Measurements from ENCODE around the gene TMEM123. TPM values are rescaled to one million over a fixed set of nuclear protein-coding genes. Genes with fewer than 3 reads are reported as not detected.

The TMEM123 gene
- total RNA-seq, 1 experiment from 2014 or later, result 116 TPM

DNA sequence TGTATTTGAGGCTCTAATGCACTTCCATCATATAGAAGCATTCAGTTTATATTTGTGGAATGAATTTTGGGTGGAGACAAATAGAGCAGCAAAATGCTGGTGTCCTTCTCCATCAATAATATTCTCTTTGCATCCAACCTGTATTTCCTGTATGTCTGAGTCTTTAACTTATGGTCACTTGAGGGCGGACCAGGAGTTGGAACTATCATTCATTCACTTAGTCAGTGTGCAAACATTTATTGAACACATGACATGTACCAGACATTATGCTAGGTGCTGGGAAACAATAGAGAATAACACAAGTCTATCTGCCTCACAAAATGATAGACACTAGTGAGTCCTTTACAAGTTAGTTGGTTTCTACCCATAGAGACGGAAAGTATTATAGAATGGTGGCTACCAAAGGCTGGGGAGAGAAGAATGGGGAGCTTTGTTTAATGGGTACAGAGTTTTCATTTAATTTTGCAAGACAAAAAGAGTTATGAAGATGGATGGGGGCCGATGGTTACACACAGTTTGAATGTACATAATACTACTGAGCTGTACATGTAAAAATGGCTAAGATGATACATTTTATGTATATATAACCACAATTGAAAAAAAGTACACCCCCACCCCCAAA is 4.6 kb upstream of the TMEM123 start:
- peaks cover 25% of the 10 kb centered on the region for H3K4me1 Mint-ChIP-seq

More for the DNA sequence above, 4.6 kb upstream of the TMEM123 start:
- H3K27me3 Mint-ChIP-seq (ENCODE audit: low read depth), result peaks cover 16% of the 10 kb centered on the region
- CTCF ChIA-PET, result no interaction called here
- no peak overlapping the region for H3K4me3 Mint-ChIP-seq
- TF ChIP-seq, protein P1, sequence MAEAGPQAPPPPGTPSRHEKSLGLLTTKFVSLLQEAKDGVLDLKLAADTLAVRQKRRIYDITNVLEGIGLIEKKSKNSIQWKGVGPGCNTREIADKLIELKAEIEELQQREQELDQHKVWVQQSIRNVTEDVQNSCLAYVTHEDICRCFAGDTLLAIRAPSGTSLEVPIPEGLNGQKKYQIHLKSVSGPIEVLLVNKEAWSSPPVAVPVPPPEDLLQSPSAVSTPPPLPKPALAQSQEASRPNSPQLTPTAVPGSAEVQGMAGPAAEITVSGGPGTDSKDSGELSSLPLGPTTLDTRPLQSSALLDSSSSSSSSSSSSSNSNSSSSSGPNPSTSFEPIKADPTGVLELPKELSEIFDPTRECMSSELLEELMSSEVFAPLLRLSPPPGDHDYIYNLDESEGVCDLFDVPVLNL (CRISPR knock-in tag; IDR thresholded peaks at IDR 0.05; ENCODE audit: borderline replicate concordance, low read depth), result no peak
- TF ChIP-seq ZNF671 (CRISPR knock-in tag; IDR thresholded peaks at IDR 0.05), result no peak
- TF ChIP-seq JAZF1 (CRISPR knock-in tag; IDR thresholded peaks at IDR 0.05), result no peak
- TF ChIP-seq GABPB1 (CRISPR knock-in tag; IDR thresholded peaks at IDR 0.05), result no peak
- TF ChIP-seq ELF4 (CRISPR knock-in tag; IDR thresholded peaks at IDR 0.05; ENCODE audit: low read depth), result no peak
- TF ChIP-seq, protein P2, sequence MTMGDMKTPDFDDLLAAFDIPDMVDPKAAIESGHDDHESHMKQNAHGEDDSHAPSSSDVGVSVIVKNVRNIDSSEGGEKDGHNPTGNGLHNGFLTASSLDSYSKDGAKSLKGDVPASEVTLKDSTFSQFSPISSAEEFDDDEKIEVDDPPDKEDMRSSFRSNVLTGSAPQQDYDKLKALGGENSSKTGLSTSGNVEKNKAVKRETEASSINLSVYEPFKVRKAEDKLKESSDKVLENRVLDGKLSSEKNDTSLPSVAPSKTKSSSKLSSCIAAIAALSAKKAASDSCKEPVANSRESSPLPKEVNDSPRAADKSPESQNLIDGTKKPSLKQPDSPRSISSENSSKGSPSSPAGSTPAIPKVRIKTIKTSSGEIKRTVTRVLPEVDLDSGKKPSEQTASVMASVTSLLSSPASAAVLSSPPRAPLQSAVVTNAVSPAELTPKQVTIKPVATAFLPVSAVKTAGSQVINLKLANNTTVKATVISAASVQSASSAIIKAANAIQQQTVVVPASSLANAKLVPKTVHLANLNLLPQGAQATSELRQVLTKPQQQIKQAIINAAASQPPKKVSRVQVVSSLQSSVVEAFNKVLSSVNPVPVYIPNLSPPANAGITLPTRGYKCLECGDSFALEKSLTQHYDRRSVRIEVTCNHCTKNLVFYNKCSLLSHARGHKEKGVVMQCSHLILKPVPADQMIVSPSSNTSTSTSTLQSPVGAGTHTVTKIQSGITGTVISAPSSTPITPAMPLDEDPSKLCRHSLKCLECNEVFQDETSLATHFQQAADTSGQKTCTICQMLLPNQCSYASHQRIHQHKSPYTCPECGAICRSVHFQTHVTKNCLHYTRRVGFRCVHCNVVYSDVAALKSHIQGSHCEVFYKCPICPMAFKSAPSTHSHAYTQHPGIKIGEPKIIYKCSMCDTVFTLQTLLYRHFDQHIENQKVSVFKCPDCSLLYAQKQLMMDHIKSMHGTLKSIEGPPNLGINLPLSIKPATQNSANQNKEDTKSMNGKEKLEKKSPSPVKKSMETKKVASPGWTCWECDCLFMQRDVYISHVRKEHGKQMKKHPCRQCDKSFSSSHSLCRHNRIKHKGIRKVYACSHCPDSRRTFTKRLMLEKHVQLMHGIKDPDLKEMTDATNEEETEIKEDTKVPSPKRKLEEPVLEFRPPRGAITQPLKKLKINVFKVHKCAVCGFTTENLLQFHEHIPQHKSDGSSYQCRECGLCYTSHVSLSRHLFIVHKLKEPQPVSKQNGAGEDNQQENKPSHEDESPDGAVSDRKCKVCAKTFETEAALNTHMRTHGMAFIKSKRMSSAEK (CRISPR knock-in tag; IDR thresholded peaks at IDR 0.05; ENCODE audit: borderline replicate concordance), result no peak
- no peak for TF ChIP-seq FOXP1 (CRISPR knock-in tag; IDR thresholded peaks at IDR 0.05; ENCODE audit: borderline replicate concordance)
- TF ChIP-seq, protein P3, sequence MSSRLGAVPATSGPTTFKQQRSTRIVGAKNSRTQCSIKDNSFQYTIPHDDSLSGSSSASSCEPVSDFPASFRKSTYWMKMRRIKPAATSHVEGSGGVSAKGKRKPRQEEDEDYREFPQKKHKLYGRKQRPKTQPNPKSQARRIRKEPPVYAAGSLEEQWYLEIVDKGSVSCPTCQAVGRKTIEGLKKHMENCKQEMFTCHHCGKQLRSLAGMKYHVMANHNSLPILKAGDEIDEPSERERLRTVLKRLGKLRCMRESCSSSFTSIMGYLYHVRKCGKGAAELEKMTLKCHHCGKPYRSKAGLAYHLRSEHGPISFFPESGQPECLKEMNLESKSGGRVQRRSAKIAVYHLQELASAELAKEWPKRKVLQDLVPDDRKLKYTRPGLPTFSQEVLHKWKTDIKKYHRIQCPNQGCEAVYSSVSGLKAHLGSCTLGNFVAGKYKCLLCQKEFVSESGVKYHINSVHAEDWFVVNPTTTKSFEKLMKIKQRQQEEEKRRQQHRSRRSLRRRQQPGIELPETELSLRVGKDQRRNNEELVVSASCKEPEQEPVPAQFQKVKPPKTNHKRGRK (CRISPR knock-in tag; IDR thresholded peaks at IDR 0.05; ENCODE audit: borderline replicate concordance), result no peak
- TF ChIP-seq, protein P4, sequence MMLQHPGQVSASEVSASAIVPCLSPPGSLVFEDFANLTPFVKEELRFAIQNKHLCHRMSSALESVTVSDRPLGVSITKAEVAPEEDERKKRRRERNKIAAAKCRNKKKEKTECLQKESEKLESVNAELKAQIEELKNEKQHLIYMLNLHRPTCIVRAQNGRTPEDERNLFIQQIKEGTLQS (CRISPR knock-in tag; conservative IDR thresholded peaks at IDR 0.05), result no peak
- no peak for TF ChIP-seq RORB (CRISPR knock-in tag; IDR thresholded peaks at IDR 0.05)
- TF ChIP-seq, protein P5, sequence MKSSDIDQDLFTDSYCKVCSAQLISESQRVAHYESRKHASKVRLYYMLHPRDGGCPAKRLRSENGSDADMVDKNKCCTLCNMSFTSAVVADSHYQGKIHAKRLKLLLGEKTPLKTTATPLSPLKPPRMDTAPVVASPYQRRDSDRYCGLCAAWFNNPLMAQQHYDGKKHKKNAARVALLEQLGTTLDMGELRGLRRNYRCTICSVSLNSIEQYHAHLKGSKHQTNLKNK (CRISPR knock-in tag; IDR thresholded peaks at IDR 0.05), result no peak
- TF ChIP-seq ZNF263 (CRISPR knock-in tag; IDR thresholded peaks at IDR 0.05; ENCODE audit: low read depth), result no peak
- TF ChIP-seq, protein P6, sequence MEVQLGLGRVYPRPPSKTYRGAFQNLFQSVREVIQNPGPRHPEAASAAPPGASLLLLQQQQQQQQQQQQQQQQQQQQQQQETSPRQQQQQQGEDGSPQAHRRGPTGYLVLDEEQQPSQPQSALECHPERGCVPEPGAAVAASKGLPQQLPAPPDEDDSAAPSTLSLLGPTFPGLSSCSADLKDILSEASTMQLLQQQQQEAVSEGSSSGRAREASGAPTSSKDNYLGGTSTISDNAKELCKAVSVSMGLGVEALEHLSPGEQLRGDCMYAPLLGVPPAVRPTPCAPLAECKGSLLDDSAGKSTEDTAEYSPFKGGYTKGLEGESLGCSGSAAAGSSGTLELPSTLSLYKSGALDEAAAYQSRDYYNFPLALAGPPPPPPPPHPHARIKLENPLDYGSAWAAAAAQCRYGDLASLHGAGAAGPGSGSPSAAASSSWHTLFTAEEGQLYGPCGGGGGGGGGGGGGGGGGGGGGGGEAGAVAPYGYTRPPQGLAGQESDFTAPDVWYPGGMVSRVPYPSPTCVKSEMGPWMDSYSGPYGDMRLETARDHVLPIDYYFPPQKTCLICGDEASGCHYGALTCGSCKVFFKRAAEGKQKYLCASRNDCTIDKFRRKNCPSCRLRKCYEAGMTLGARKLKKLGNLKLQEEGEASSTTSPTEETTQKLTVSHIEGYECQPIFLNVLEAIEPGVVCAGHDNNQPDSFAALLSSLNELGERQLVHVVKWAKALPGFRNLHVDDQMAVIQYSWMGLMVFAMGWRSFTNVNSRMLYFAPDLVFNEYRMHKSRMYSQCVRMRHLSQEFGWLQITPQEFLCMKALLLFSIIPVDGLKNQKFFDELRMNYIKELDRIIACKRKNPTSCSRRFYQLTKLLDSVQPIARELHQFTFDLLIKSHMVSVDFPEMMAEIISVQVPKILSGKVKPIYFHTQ (CRISPR knock-in tag; IDR thresholded peaks at IDR 0.05), result no peak
- TF ChIP-seq, protein P7, sequence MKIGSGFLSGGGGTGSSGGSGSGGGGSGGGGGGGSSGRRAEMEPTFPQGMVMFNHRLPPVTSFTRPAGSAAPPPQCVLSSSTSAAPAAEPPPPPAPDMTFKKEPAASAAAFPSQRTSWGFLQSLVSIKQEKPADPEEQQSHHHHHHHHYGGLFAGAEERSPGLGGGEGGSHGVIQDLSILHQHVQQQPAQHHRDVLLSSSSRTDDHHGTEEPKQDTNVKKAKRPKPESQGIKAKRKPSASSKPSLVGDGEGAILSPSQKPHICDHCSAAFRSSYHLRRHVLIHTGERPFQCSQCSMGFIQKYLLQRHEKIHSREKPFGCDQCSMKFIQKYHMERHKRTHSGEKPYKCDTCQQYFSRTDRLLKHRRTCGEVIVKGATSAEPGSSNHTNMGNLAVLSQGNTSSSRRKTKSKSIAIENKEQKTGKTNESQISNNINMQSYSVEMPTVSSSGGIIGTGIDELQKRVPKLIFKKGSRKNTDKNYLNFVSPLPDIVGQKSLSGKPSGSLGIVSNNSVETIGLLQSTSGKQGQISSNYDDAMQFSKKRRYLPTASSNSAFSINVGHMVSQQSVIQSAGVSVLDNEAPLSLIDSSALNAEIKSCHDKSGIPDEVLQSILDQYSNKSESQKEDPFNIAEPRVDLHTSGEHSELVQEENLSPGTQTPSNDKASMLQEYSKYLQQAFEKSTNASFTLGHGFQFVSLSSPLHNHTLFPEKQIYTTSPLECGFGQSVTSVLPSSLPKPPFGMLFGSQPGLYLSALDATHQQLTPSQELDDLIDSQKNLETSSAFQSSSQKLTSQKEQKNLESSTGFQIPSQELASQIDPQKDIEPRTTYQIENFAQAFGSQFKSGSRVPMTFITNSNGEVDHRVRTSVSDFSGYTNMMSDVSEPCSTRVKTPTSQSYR (CRISPR knock-in tag; IDR thresholded peaks at IDR 0.05), result no peak
- no peak for TF ChIP-seq FOXJ3 (CRISPR knock-in tag; IDR thresholded peaks at IDR 0.05; ENCODE audit: borderline replicate concordance)
- TF ChIP-seq, protein P8, sequence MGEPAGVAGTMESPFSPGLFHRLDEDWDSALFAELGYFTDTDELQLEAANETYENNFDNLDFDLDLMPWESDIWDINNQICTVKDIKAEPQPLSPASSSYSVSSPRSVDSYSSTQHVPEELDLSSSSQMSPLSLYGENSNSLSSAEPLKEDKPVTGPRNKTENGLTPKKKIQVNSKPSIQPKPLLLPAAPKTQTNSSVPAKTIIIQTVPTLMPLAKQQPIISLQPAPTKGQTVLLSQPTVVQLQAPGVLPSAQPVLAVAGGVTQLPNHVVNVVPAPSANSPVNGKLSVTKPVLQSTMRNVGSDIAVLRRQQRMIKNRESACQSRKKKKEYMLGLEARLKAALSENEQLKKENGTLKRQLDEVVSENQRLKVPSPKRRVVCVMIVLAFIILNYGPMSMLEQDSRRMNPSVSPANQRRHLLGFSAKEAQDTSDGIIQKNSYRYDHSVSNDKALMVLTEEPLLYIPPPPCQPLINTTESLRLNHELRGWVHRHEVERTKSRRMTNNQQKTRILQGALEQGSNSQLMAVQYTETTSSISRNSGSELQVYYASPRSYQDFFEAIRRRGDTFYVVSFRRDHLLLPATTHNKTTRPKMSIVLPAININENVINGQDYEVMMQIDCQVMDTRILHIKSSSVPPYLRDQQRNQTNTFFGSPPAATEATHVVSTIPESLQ (CRISPR knock-in tag; IDR thresholded peaks at IDR 0.05), result no peak
- no peak for TF ChIP-seq NFATC4 (CRISPR knock-in tag; IDR thresholded peaks at IDR 0.05)
- TF ChIP-seq GRHL2 (CRISPR knock-in tag; IDR thresholded peaks at IDR 0.05; ENCODE audit: insufficient replicate concordance, severe bottlenecking), result no peak
- no peak for TF ChIP-seq TCF7 (CRISPR knock-in tag; IDR thresholded peaks at IDR 0.05; ENCODE audit: low read depth)
- DNase-seq (ENCODE audit: low spot score) (no peak), ATAC-seq (no peak)
- POLR2A ChIA-PET, result no interaction called here
- H3K9me3 Mint-ChIP-seq, result no peaks in the 10 kb centered on the region
- H3K36me3 Mint-ChIP-seq, result no peaks in the 10 kb centered on the region
- no peak overlapping the region for H3K27ac Mint-ChIP-seq
